GM21529 (cell line): ENCODE results near the gene KRTAP4-16.
"Not testable (repeated sequence)": the region's sequence is repeated elsewhere in the genome, so short reads cannot be mapped to it uniquely, and the experiment has no call there.

ENCODE experiments used
- ATAC-seq: cut with Tn5 transposase; IDR thresholded peaks from one replicate; pipeline ENCODE4 v1.9.1; 2021; ENCODE audit not compliant: unreplicated experiment

KRTAP4-16 gene

GRCh38 chr17:41119696-41120690 lies 18.0 kb upstream of the KRTAP4-16 start:
- not testable (repeated sequence) for ATAC-seq

- no peak for ATAC-seq
Measured at GRCh38 chr17:41118721-41119120, 16.7 kb upstream of the KRTAP4-16 start.

- ATAC-seq = not testable (repeated sequence)
Measured at GRCh38 chr17:41117846-41118386, 15.9 kb upstream of the KRTAP4-16 start, which contains the start of gene KRTAP4-11. TSS of gene KRTAP4-11 (minus strand) at chr17:41118373. CDS start at chr17:41118315, 58 bp downstream.

GRCh38 chr17:41116297-41116696 lies 14.3 kb upstream of the KRTAP4-16 start:
- no peak for ATAC-seq

- no peak for ATAC-seq
Measured at GRCh38 chr17:41111151-41111885, 9.3 kb upstream of the KRTAP4-16 start.

GRCh38 chr17:41108728-41109386 lies 6.8 kb upstream of the KRTAP4-16 start:
- not testable (repeated sequence) for ATAC-seq

GRCh38 chr17:41107941-41108450 lies 6.0 kb upstream of the KRTAP4-16 start:
- ATAC-seq = no peak

GRCh38 chr17:41105347-41105746 lies 3.3 kb upstream of the KRTAP4-16 start, which contains the start of gene KRTAP4-9:
TSS of gene KRTAP4-9 (plus strand) at chr17:41105389. CDS start at chr17:41105389, 0 bp downstream.
- not testable (repeated sequence) for ATAC-seq

GRCh38 chr17:41104386-41105038 lies 2.5 kb upstream of the KRTAP4-16 start:
- ATAC-seq = not testable (repeated sequence)

GRCh38 chr17:41103896-41104295 lies 1.9 kb upstream of the KRTAP4-16 start:
- ATAC-seq = no peak

- not testable (repeated sequence) for ATAC-seq
Measured at GRCh38 chr17:41099682-41100480, 2.1 kb downstream of the KRTAP4-16 start.

GRCh38 chr17:41098481-41098880 lies 3.5 kb downstream of the KRTAP4-16 start:
- no peak for ATAC-seq

- no peak for ATAC-seq
Measured at GRCh38 chr17:41098042-41098441, 4.0 kb downstream of the KRTAP4-16 start, which contains the start of gene KRTAP4-8. TSS of gene KRTAP4-8 (minus strand) at chr17:41098142. CDS start at chr17:41098084, 58 bp downstream.

GRCh38 chr17:41096055-41096454 lies 6.0 kb downstream of the KRTAP4-16 start:
- ATAC-seq = no peak

GRCh38 chr17:41088760-41089352 lies 13.2 kb downstream of the KRTAP4-16 start:
- ATAC-seq = not testable (repeated sequence)

GRCh38 chr17:41084100-41084856 lies 17.7 kb downstream of the KRTAP4-16 start, which contains the start of gene KRTAP4-7:
TSS of gene KRTAP4-7 (plus strand) at chr17:41084150. CDS start at chr17:41084207, 57 bp downstream.
- ATAC-seq = not testable (repeated sequence)

GRCh38 chr17:41083427-41083826 lies 18.6 kb downstream of the KRTAP4-16 start:
- not testable (repeated sequence) for ATAC-seq

GRCh38 chr17:41082626-41083025 lies 19.4 kb downstream of the KRTAP4-16 start:
- ATAC-seq = no peak
